ENCODE results near the gene MACF1.

DNA sequence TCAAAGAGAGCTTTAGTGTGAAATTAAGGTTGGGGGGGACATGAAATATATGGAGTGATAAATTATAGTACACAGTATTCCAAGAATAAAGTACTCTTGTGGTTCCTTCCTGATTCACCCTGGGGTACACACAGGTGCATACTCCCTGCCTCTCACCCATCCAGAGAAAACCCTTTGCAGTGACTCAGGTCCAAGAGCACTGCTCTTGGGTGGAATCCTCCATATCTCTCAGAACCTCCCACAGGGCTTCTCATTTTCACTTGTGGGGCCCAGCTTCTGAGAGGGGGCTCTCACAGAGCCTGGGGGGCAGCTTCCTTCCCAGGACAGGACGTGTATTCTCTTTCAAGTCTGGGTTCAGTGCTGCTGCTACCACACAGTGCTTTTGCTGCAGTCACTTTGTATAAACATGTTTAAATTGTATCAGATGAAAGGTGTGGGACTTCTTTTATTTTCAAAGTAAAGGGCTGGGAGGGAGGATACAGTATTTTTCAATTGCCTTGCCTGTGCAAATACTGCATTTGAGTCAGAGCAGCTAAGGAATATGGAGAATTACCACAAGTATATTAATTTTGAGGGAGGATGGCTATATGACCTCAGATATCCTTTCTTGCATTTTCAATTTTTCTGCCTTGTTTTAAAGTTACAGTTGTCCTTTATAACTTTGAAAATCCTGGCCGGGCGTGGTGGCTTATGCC is 262.1 kb downstream of the MACF1 start:
- TF ChIP-seq, protein P1, sequence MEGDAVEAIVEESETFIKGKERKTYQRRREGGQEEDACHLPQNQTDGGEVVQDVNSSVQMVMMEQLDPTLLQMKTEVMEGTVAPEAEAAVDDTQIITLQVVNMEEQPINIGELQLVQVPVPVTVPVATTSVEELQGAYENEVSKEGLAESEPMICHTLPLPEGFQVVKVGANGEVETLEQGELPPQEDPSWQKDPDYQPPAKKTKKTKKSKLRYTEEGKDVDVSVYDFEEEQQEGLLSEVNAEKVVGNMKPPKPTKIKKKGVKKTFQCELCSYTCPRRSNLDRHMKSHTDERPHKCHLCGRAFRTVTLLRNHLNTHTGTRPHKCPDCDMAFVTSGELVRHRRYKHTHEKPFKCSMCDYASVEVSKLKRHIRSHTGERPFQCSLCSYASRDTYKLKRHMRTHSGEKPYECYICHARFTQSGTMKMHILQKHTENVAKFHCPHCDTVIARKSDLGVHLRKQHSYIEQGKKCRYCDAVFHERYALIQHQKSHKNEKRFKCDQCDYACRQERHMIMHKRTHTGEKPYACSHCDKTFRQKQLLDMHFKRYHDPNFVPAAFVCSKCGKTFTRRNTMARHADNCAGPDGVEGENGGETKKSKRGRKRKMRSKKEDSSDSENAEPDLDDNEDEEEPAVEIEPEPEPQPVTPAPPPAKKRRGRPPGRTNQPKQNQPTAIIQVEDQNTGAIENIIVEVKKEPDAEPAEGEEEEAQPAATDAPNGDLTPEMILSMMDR (IDR thresholded peaks at IDR 0.05 in 8 of 11, conservative IDR thresholded peaks at IDR 0.05 in 3 of 11) = no peak
- no peak for TF ChIP-seq POLR2A (IDR thresholded peaks at IDR 0.05)

Data from spleen (tissue), 7 donors.